Endodermal cell (in vitro differentiated cells): ENCODE measurements around the gene RS1. TPM values are rescaled to one million over a fixed set of nuclear protein-coding genes. Genes with fewer than 3 reads are reported as not detected.

ENCODE experiments used
- DNase-seq: peaks from one replicate; pipeline ENCODE4 v3.0.0-alpha.2; 2017
- H3K27ac ChIP-seq: 2 replicates; pipeline ENCODE4 v1.5.1; 2013; ENCODE audit warnings: mild to moderate bottlenecking, low read depth, low read length, moderate library complexity
- H3K27me3 ChIP-seq: 2 replicates; pipeline ENCODE4 v1.6.1; 2013; ENCODE audit warnings: mild to moderate bottlenecking, low read length, moderate library complexity; ENCODE audit not compliant: insufficient read depth, control insufficient read depth, poor library complexity, severe bottlenecking
- H3K36me3 ChIP-seq: 2 replicates; pipeline ENCODE4 v1.7.0; 2013; ENCODE audit warnings: mild to moderate bottlenecking, low read length, moderate library complexity; ENCODE audit not compliant: control insufficient read depth, insufficient read depth
- H3K4me1 ChIP-seq: one replicate; pipeline ENCODE4 v1.7.0; 2013; ENCODE audit warnings: low read length; ENCODE audit not compliant: control insufficient read depth, insufficient read depth
- H3K4me3 ChIP-seq: 2 replicates; pipeline ENCODE4 v1.5.1; 2013; ENCODE audit warnings: mild to moderate bottlenecking, low read length, moderate library complexity
- H3K9ac ChIP-seq: 2 replicates; pipeline ENCODE4 v1.6.1; 2013; ENCODE audit warnings: mild to moderate bottlenecking, low read length, moderate library complexity; ENCODE audit not compliant: poor library complexity, severe bottlenecking; ENCODE audit errors: extremely low read depth
- H3K9me3 ChIP-seq: 2 replicates; pipeline ENCODE4 v1.6.1; 2013; ENCODE audit warnings: mild to moderate bottlenecking, low read length, moderate library complexity; ENCODE audit not compliant: control insufficient read depth
- H3K27ac Mint-ChIP-seq: 2 replicates; pipeline ENCODE4 v1.8.0; 2020; ENCODE audit warnings: mixed read lengths
- H3K27me3 Mint-ChIP-seq: 2 replicates; pipeline ENCODE4 v1.8.0; 2021; ENCODE audit warnings: mild to moderate bottlenecking, mixed read lengths; ENCODE audit not compliant: insufficient read depth
- H3K36me3 Mint-ChIP-seq: 2 replicates; pipeline ENCODE4 v1.8.0; 2020; ENCODE audit warnings: low read depth, mixed read lengths
- H3K4me1 Mint-ChIP-seq: 2 replicates; pipeline ENCODE4 v1.8.0; 2020; ENCODE audit warnings: mixed read lengths
- H3K4me3 Mint-ChIP-seq: 2 replicates; pipeline ENCODE4 v1.8.0; 2020; ENCODE audit warnings: mild to moderate bottlenecking, moderate library complexity, mixed read lengths
- H3K9me3 Mint-ChIP-seq: 2 replicates; pipeline ENCODE4 v1.8.0; 2020; ENCODE audit warnings: mild to moderate bottlenecking, mixed read lengths
- WGBS, 2 experiments: methylation state at CpG; one replicate each; pipeline versions ENCODE4 v1.1.5 to v1.1.7; 2013; ENCODE audit warnings: missing lambda C conversion rate in 2 of 2, mixed read lengths in 1 of 2; ENCODE audit not compliant: insufficient coverage in 1 of 2, insufficient read length in 1 of 2; 5-methylcytosine and 5-hydroxymethylcytosine counted together
- total RNA-seq, 2 donors: library from RNA; stranded (reverse); fragmentation: NEBNext Ultra II Directional in 1 of 2; extraction: Animal tissue kit (Norgen Biotek cat#: 25700) in 1 of 2; gene quantifications; 2 replicates in 1 of 2; 3 replicates in 1 of 2; pipeline ENCODE4 v1.2.1, GENCODE V29; 2021
- TF ChIP-seq, protein P1 (sequence below): fragments of 200-600 bp; sonication (generic); conservative IDR thresholded peaks from 2 replicates; pipeline ENCODE4 v1.5.0; 2021; ENCODE audit warnings: antibody characterized with exemption, mild to moderate bottlenecking

RS1 gene
- total RNA-seq, 2 donors from 2014 or later = not detected

DNA sequence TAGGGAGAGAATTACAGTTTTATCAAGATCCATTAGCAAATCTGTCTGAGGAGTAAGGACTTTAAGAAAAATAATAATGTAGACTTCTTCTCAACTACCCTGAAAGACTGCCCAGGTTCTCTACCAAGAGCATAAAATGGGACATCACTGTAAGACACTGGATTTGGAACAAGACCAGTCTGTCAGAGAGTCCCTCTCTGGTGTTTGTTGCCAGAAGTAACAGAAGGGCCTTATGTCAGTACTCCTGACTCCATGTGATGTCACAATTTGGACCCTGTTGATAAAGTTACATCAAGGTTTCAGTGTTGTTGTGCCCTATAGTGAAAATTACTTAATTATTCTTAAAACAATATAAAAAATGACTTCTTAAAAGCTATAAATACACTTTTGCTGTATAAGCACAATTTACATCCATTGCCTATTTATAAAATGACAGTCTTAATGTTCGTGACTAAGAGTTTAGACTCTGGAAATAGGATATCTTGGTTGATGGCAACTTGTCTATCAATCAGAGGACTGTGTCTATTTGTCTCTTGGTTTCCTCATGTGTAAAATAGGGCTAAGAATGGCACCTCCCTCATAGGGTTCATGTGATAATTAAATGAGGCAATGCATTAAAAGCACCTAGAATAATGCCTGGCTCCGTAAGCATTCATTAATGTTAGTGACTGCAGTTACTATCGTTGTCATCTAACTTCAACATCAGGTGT is 57.8 kb downstream of the RS1 start:
- no peaks in the 10 kb centered on the region for H3K4me1 ChIP-seq
- Mint-ChIP-seq H3K9me3 (peaks cover 32% of the 10 kb centered on the region), H3K4me3 (no peak overlapping the region), H3K27me3 (no peaks in the 10 kb centered on the region), H3K36me3 (peaks cover 29% of the 10 kb centered on the region), H3K4me1 (no peaks in the 10 kb centered on the region), H3K27ac (no peak overlapping the region)
- peaks cover 9% of the 10 kb centered on the region for H3K36me3 ChIP-seq
- H3K9ac ChIP-seq = no peak overlapping the region
- no peak for DNase-seq
- no peaks in the 10 kb centered on the region for H3K9me3 ChIP-seq
- H3K27ac ChIP-seq = no peak overlapping the region
- no peaks in the 10 kb centered on the region for H3K27me3 ChIP-seq
- WGBS, 2 experiments = 92 to 100% methylated on average over 2 to 3 of the region's 3 CpGs
- H3K4me3 ChIP-seq = no peak overlapping the region
- TF ChIP-seq, protein P1, sequence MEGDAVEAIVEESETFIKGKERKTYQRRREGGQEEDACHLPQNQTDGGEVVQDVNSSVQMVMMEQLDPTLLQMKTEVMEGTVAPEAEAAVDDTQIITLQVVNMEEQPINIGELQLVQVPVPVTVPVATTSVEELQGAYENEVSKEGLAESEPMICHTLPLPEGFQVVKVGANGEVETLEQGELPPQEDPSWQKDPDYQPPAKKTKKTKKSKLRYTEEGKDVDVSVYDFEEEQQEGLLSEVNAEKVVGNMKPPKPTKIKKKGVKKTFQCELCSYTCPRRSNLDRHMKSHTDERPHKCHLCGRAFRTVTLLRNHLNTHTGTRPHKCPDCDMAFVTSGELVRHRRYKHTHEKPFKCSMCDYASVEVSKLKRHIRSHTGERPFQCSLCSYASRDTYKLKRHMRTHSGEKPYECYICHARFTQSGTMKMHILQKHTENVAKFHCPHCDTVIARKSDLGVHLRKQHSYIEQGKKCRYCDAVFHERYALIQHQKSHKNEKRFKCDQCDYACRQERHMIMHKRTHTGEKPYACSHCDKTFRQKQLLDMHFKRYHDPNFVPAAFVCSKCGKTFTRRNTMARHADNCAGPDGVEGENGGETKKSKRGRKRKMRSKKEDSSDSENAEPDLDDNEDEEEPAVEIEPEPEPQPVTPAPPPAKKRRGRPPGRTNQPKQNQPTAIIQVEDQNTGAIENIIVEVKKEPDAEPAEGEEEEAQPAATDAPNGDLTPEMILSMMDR = no peak

DNA sequence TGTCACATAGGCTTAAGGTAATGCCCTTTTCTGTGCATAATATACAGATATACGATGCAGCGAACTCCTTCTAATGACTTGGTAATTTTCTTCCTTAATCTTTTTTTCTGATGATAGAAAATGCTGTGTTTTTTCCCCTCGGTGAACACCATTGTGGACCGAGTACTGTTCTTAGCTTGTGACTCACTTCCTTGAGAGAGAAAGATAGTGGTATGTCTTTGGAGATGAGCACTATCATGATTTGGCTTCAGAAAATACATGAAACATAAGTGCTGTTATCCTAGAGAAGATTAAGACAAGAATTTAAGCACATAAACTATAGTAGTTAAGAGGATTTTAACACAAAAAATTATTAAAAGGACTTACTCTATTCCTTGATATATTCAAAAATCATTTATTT is 63.9 kb downstream of the RS1 start:
- Histone ChIP-seq H3K4me1 (no peaks in the 10 kb centered on the region), H3K9me3 (no peaks in the 10 kb centered on the region), H3K27me3 (no peaks in the 10 kb centered on the region), H3K4me3 (no peak overlapping the region), H3K27ac (no peak overlapping the region), H3K9ac (no peak overlapping the region), H3K36me3 (peaks cover 28% of the 10 kb centered on the region)
- no peak for DNase-seq
- Mint-ChIP-seq H3K27me3 (no peaks in the 10 kb centered on the region), H3K27ac (no peak overlapping the region), H3K36me3 (peaks cover 43% of the 10 kb centered on the region), H3K9me3 (peaks cover 39% of the 10 kb centered on the region), H3K4me3 (no peak overlapping the region), H3K4me1 (no peaks in the 10 kb centered on the region)
- 93% methylated on average over 2 of the region's 4 CpGs; no CpG with 5 or more reads in 1 of the 2 experiments for WGBS, 2 experiments
- TF ChIP-seq, protein P1 = no peak

DNA sequence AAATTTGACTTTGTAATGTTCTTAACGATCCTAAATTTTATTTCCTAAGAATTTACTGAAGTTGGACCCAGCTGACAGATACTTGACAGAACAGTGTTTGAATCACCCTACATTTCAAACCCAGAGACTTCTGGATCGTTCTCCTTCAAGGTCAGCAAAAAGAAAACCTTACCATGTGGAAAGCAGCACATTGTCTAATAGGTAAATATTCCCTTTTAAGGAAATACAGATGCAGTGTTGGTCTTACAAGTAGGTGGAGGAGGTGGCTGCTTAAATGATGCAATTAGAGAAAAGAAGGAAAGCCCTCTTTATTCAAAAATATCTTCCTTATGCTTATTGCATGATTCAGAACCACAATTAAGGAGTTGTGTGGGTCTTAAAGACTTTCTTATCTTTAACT is 73.5 kb downstream of the RS1 start:
- no peak overlapping the region for H3K27ac Mint-ChIP-seq
- no peak overlapping the region for H3K4me3 ChIP-seq
- 100% methylated on average over 1 of the region's 2 CpGs; no CpG with 5 or more reads in 1 of the 2 experiments for WGBS, 2 experiments
- H3K27me3 ChIP-seq = no peaks in the 10 kb centered on the region
- peaks cover 9% of the 10 kb centered on the region for H3K36me3 Mint-ChIP-seq
- H3K9ac ChIP-seq = no peak overlapping the region
- DNase-seq = no peak
- no peaks in the 10 kb centered on the region for H3K9me3 ChIP-seq
- peaks cover 38% of the 10 kb centered on the region for H3K9me3 Mint-ChIP-seq
- peaks cover 3% of the 10 kb centered on the region for H3K36me3 ChIP-seq
- TF ChIP-seq, protein P1 = no peak
- no peak overlapping the region for H3K4me3 Mint-ChIP-seq
- H3K27ac ChIP-seq = no peak overlapping the region
- H3K4me1 Mint-ChIP-seq = no peaks in the 10 kb centered on the region
- H3K4me1 ChIP-seq = no peaks in the 10 kb centered on the region
- no peaks in the 10 kb centered on the region for H3K27me3 Mint-ChIP-seq
